ENCODE data around the gene MARCHF11. TPM values are rescaled to one million over a fixed set of nuclear protein-coding genes. Genes with fewer than 3 reads are reported as not detected.

The MARCHF11 gene
- polyA plus RNA-seq, 3 donors: not detected

- H3K4me3 Mint-ChIP-seq: no peak overlapping the region
- peaks cover 0 to 2% (median 0%) of the 10 kb centered on the region in 3 donors for H3K27me3 Mint-ChIP-seq (ENCODE audit: low read depth in 3 of 3)
- H3K27ac ChIP-seq (ENCODE audit: low read depth in 1 of 2, low read length in 2 of 2): no peak overlapping the region
- 95% methylated on average over 4 of the region's 5 CpGs for WGBS (ENCODE audit: insufficient coverage)
- H3K36me3 ChIP-seq (replicated peaks in 1 of 2; ENCODE audit: control insufficient read depth in 1 of 2, insufficient read depth in 2 of 2, low read length in 2 of 2): no peaks in the 10 kb centered on the region
- no peak overlapping the region for H3K4me3 ChIP-seq (replicated peaks in 1 of 3; ENCODE audit: low read depth in 2 of 3, low read length in 3 of 3)
- H3K4me2 ChIP-seq (replicated peaks; ENCODE audit: extremely low read depth, low read length, poor library complexity, severe bottlenecking): no peak overlapping the region
- no peaks in the 10 kb centered on the region for H3K27me3 ChIP-seq (ENCODE audit: control insufficient read depth in 2 of 2, insufficient read depth in 2 of 2, low read length in 2 of 2)
- no peaks in the 10 kb centered on the region for H3K9me3 ChIP-seq (replicated peaks in 1 of 2; ENCODE audit: control insufficient read depth in 1 of 2, insufficient read depth in 1 of 2, low read length in 2 of 2)
- no peak overlapping the region for H2AFZ ChIP-seq (ENCODE audit: insufficient read depth, low read depth, low read length, poor library complexity, severe bottlenecking)
- H3K4me1 ChIP-seq (ENCODE audit: control insufficient read depth in 1 of 2, insufficient read depth in 2 of 2, low read length in 2 of 2): no peaks in the 10 kb centered on the region
- no peaks in the 10 kb centered on the region for H4K20me1 ChIP-seq (ENCODE audit: insufficient read depth, low read length)
- no peak overlapping the region for H3K9ac ChIP-seq (ENCODE audit: insufficient read depth, low read length, poor library complexity, severe bottlenecking)
- peaks cover 0 to 6% (median 3%) of the 10 kb centered on the region in 7 donors for H3K9me3 Mint-ChIP-seq
- H3K79me2 ChIP-seq (ENCODE audit: insufficient read depth, low read length): no peaks in the 10 kb centered on the region
- intact Hi-C loops (cut with micrococcal nuclease): no loop called here
- no peak for DNase-seq
- H3K36me3 Mint-ChIP-seq: no peaks in the 10 kb centered on the region
- H3K27ac Mint-ChIP-seq: no peak overlapping the region
- no peaks in the 10 kb centered on the region for H3K4me1 Mint-ChIP-seq
- no peak for TF ChIP-seq CTCF (IDR thresholded peaks at IDR 0.05)
Observed at GRCh38 chr5:16128944-16129343, 50.6 kb downstream of the MARCHF11 start.

GRCh38 chr5:16127865-16128544 is 51.6 kb downstream of the MARCHF11 start:
- H3K9me3 ChIP-seq (replicated peaks in 1 of 2; ENCODE audit: control insufficient read depth in 1 of 2, insufficient read depth in 1 of 2, low read length in 2 of 2): no peaks in the 10 kb centered on the region
- Mint-ChIP-seq H3K4me3 (no peak overlapping the region), H3K36me3 (no peaks in the 10 kb centered on the region), H3K9me3 (peaks cover under 1 to 7% (median 4%) of the 10 kb centered on the region in 7 donors), H3K4me1 (no peaks in the 10 kb centered on the region), H3K27me3 (ENCODE audit: low read depth in 3 of 3) (peaks cover 0 to 2% (median 0%) of the 10 kb centered on the region in 3 donors), H3K27ac (peak overlapping the region in 1 of 7 donors; percentile 33)
- 65% methylated on average over 3 of the region's 4 CpGs for WGBS (ENCODE audit: insufficient coverage)
- DNase-seq: no peak
- H3K4me3 ChIP-seq (replicated peaks in 1 of 3; ENCODE audit: low read depth in 2 of 3, low read length in 3 of 3): no peak overlapping the region
- H3K27me3 ChIP-seq (ENCODE audit: control insufficient read depth in 2 of 2, insufficient read depth in 2 of 2, low read length in 2 of 2): no peaks in the 10 kb centered on the region
- no peak overlapping the region for H2AFZ ChIP-seq (ENCODE audit: insufficient read depth, low read depth, low read length, poor library complexity, severe bottlenecking)
- no peak overlapping the region for H3K4me2 ChIP-seq (replicated peaks; ENCODE audit: extremely low read depth, low read length, poor library complexity, severe bottlenecking)
- TF ChIP-seq CTCF (IDR thresholded peaks at IDR 0.05): no peak
- H4K20me1 ChIP-seq (ENCODE audit: insufficient read depth, low read length): no peaks in the 10 kb centered on the region
- no peaks in the 10 kb centered on the region for H3K79me2 ChIP-seq (ENCODE audit: insufficient read depth, low read length)
- no peaks in the 10 kb centered on the region for H3K36me3 ChIP-seq (replicated peaks in 1 of 2; ENCODE audit: control insufficient read depth in 1 of 2, insufficient read depth in 2 of 2, low read length in 2 of 2)
- no peaks in the 10 kb centered on the region for H3K4me1 ChIP-seq (ENCODE audit: control insufficient read depth in 1 of 2, insufficient read depth in 2 of 2, low read length in 2 of 2)
- no peak overlapping the region for H3K27ac ChIP-seq (ENCODE audit: low read depth in 1 of 2, low read length in 2 of 2)
- intact Hi-C loops (cut with micrococcal nuclease): no loop called here
- H3K9ac ChIP-seq (ENCODE audit: insufficient read depth, low read length, poor library complexity, severe bottlenecking): no peak overlapping the region
